Mucosa of descending colon (tissue), 3 donors: Measurements from ENCODE around the gene RUNDC3A. TPM values are rescaled to one million over a fixed set of nuclear protein-coding genes. Genes with fewer than 3 reads are reported as not detected.

Experiments
- ATAC-seq: fragments of 200-7000 bp; cut with Tn5 transposase; one replicate; pipeline ENCODE4 v1.9.1; 2020; ENCODE audit warnings: mild to moderate bottlenecking, moderate library complexity
- DNase-seq, 3 donors: peaks; one replicate each; pipeline ENCODE4 v3.0.0-alpha.2; 2020
- H3K36me3 ChIP-seq: fragments of 200-600 bp; one replicate; pipeline ENCODE4 v1.8.0; 2021; ENCODE audit warnings: low read depth, mild to moderate bottlenecking
- H3K4me1 ChIP-seq: fragments of 200-600 bp; one replicate; pipeline ENCODE4 v1.8.0; 2021; ENCODE audit warnings: low read depth, mild to moderate bottlenecking
- H3K4me3 ChIP-seq: fragments of 200-600 bp; one replicate; pipeline ENCODE4 v1.8.0; 2021; ENCODE audit warnings: mild to moderate bottlenecking
- H3K9me3 ChIP-seq: fragments of 200-600 bp; one replicate; pipeline ENCODE4 v1.8.0; 2021; ENCODE audit warnings: mild to moderate bottlenecking
- CTCF ChIP-seq: fragments of 200-600 bp; IDR thresholded peaks from one replicate; pipeline ENCODE4 v1.8.0; 2022; ENCODE audit warnings: antibody characterized with exemption, mild to moderate bottlenecking
- intact Hi-C, 2 donors: fragments of 100-400 bp; cut with DNase I in 1 of 2; cut with micrococcal nuclease in 1 of 2; formaldehyde crosslinking; loops; one replicate each; pipeline versions ENCODE4 v1.11.0 to v1.11.1; 2022; cut with DNase I, micrococcal nuclease
- total RNA-seq, 3 donors: library from RNA; stranded (reverse); fragmentation: NEBNext Ultra II Directional in 2 of 3; extraction: Animal tissue kit (Norgen Biotek cat#: 25700) in 2 of 3; gene quantifications; one replicate each; pipeline versions ENCODE4 v1.2.1 to v1.2.4, GENCODE V29; 2021 to 2023
- donor health status: DM: no; HTN: no; CAD: no; lungs with moderate emphysema.
- donor health status: DM: no; HTN: no; CAD: no.
- donor health status: DM: no; HTN: yes; CAD: no.

The RUNDC3A gene
- total RNA-seq, 3 donors from 2014 or later, result 0.34 to 3.7 (median 1.4) TPM

GRCh38 chr17:44367231-44367979 lies 59.0 kb downstream of the RUNDC3A start:
- DNase-seq (no peak), ATAC-seq (no peak)
- Histone ChIP-seq H3K4me3 (no peak overlapping the region), H3K4me1 (peaks cover 7% of the 10 kb centered on the region), H3K36me3 (no peaks in the 10 kb centered on the region), H3K9me3 (no peaks in the 10 kb centered on the region)
- intact Hi-C loops, result no loop called here
- TF ChIP-seq CTCF, result no peak

Other genes with a start within 250 kb of the RUNDC3A start
- 10 to 100 TPM; 45.1 to 63.5 (median 48.2) TPM for gene LSM12, start 241.9 kb upstream of the RUNDC3A start, total RNA-seq
- gene G6PC3, start 237.9 kb upstream of the RUNDC3A start, total RNA-seq, result 10 to 100 TPM; 29.5 to 48.1 (median 30.0) TPM
- gene HDAC5, start 185.0 kb upstream of the RUNDC3A start, total RNA-seq, result 10 to 100 TPM; 18.9 to 48.3 (median 32.4) TPM
- 1 to 10 TPM; 1.5 to 3.0 (median 1.8) TPM for gene HROB, start 166.7 kb upstream of the RUNDC3A start, total RNA-seq
- gene ASB16, start 137.9 kb upstream of the RUNDC3A start, total RNA-seq, result 1 to 10 TPM in 1 of 3 donors, under 1 TPM in 1, not detected in 1; 0.29 to 1.7 TPM
- gene TMUB2, start 121.6 kb upstream of the RUNDC3A start, total RNA-seq, result 10 to 100 TPM; 47.2 to 58.6 (median 49.1) TPM
- gene ATXN7L3, start 108.7 kb upstream of the RUNDC3A start, total RNA-seq, result 10 to 100 TPM; 86.8 to 96.4 (median 89.0) TPM
- gene UBTF, start 88.9 kb upstream of the RUNDC3A start, total RNA-seq, result 10 to 100 TPM; 68.6 to 88.4 (median 73.4) TPM
- not detected for gene SLC4A1, start 40.5 kb upstream of the RUNDC3A start, total RNA-seq
- gene SLC25A39, start 16.2 kb downstream of the RUNDC3A start, total RNA-seq, result 100 to 1,000 TPM in 2 of 3 donors, 10 to 100 TPM in 1; 91.8 to 142 (median 133) TPM
- 100 to 1,000 TPM; 282 to 500 (median 411) TPM for gene GRN, start 36.7 kb downstream of the RUNDC3A start, total RNA-seq
- 1 to 10 TPM in 1 of 3 donors, under 1 TPM in 2; 0.12 to 1.3 (median 0.31) TPM for gene FAM171A2, start 55.3 kb downstream of the RUNDC3A start, total RNA-seq
- under 1 TPM; 0.26 to 0.79 (median 0.41) TPM for gene ITGA2B, start 81.0 kb downstream of the RUNDC3A start, total RNA-seq
- 10 to 100 TPM; 34.8 to 48.4 (median 36.3) TPM for gene GPATCH8, start 194.8 kb downstream of the RUNDC3A start, total RNA-seq
- 1 to 10 TPM in 2 of 3 donors, under 1 TPM in 1; 0.58 to 3.0 (median 1.5) TPM for gene FZD2, start 248.9 kb downstream of the RUNDC3A start, total RNA-seq